Progenitor cell of endocrine pancreas (in vitro differentiated cells): ENCODE data around the gene PCBP3. TPM values are rescaled to one million over a fixed set of nuclear protein-coding genes. Genes with fewer than 3 reads are reported as not detected.

Source experiments
- DNase-seq: peaks from one replicate; pipeline ENCODE4 v3.0.0; 2021; ENCODE audit warnings: low spot score; ENCODE audit not compliant: unreplicated experiment
- H3K27ac Mint-ChIP-seq: 2 replicates; pipeline ENCODE4 v1.8.0; 2021; ENCODE audit warnings: mild to moderate bottlenecking, moderate library complexity, mixed read lengths
- H3K27me3 Mint-ChIP-seq: 2 replicates; pipeline ENCODE4 v1.8.0; 2021; ENCODE audit warnings: mixed read lengths
- H3K36me3 Mint-ChIP-seq: 2 replicates; pipeline ENCODE4 v1.8.0; 2022; ENCODE audit warnings: mixed read lengths; ENCODE audit not compliant: insufficient read depth
- H3K4me1 Mint-ChIP-seq: 2 replicates; pipeline ENCODE4 v1.8.0; 2021; ENCODE audit warnings: low read depth, mixed read lengths
- H3K4me3 Mint-ChIP-seq: 2 replicates; pipeline ENCODE4 v1.8.0; 2021; ENCODE audit warnings: low read depth, mild to moderate bottlenecking, moderate library complexity, mixed read lengths
- H3K9me3 Mint-ChIP-seq: 2 replicates; pipeline ENCODE4 v1.8.0; 2021; ENCODE audit warnings: low read depth, mixed read lengths
- CTCF ChIP-seq: fragments of 200-600 bp; sonication (generic); IDR thresholded peaks from one replicate; pipeline ENCODE4 v1.5.0; 2021; ENCODE audit warnings: antibody characterized with exemption, mild to moderate bottlenecking; ENCODE audit not compliant: unreplicated experiment
- total RNA-seq: library from RNA; stranded (reverse); gene quantifications from 2 replicates; pipeline ENCODE4 v1.2.1, GENCODE V29; 2021

PCBP3 gene
- total RNA-seq, 1 donor from 2014 or later: 3.7 TPM

DNA sequence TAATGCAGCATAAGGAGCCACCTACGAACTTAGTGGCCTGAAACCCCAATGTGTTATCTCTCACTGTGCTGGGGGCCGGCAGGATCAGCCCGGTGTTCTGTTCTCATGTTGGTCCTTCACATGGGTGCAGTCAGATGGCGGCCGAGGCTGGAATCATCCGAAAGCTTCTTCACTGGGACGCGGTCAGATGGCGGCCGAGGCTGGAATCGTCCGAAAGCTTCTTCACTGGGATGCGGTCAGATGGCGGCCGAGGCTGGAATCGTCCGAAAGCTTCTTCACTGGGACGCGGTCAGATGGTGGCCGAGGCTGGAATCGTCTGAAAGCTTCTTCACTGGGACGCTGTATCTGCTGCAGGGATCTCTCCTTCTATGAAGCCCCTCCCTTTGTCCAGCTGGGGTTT is 12.6 kb upstream of the PCBP3 start:
- Mint-ChIP-seq H3K4me1 (no peaks in the 10 kb centered on the region), H3K27ac (no peak overlapping the region), H3K9me3 (no peaks in the 10 kb centered on the region), H3K36me3 (no peaks in the 10 kb centered on the region), H3K27me3 (peaks cover 17% of the 10 kb centered on the region), H3K4me3 (no peak overlapping the region)
- no peak for TF ChIP-seq CTCF
- DNase-seq: no peak

GRCh38 chr21:45631540-45631939 is 12.0 kb upstream of the PCBP3 start:
- no peak for TF ChIP-seq CTCF
- Mint-ChIP-seq H3K36me3 (no peaks in the 10 kb centered on the region), H3K9me3 (no peaks in the 10 kb centered on the region), H3K27me3 (peaks cover 17% of the 10 kb centered on the region), H3K4me1 (no peaks in the 10 kb centered on the region), H3K4me3 (no peak overlapping the region), H3K27ac (no peak overlapping the region)
- DNase-seq: no peak

GRCh38 chr21:45632160-45632559 is 11.4 kb upstream of the PCBP3 start:
- no peaks in the 10 kb centered on the region for H3K9me3 Mint-ChIP-seq
- TF ChIP-seq CTCF: no peak
- no peak overlapping the region for H3K4me3 Mint-ChIP-seq
- no peaks in the 10 kb centered on the region for H3K36me3 Mint-ChIP-seq
- no peak overlapping the region for H3K27ac Mint-ChIP-seq
- H3K27me3 Mint-ChIP-seq: peaks cover 11% of the 10 kb centered on the region
- no peaks in the 10 kb centered on the region for H3K4me1 Mint-ChIP-seq
- DNase-seq: no peak

DNA sequence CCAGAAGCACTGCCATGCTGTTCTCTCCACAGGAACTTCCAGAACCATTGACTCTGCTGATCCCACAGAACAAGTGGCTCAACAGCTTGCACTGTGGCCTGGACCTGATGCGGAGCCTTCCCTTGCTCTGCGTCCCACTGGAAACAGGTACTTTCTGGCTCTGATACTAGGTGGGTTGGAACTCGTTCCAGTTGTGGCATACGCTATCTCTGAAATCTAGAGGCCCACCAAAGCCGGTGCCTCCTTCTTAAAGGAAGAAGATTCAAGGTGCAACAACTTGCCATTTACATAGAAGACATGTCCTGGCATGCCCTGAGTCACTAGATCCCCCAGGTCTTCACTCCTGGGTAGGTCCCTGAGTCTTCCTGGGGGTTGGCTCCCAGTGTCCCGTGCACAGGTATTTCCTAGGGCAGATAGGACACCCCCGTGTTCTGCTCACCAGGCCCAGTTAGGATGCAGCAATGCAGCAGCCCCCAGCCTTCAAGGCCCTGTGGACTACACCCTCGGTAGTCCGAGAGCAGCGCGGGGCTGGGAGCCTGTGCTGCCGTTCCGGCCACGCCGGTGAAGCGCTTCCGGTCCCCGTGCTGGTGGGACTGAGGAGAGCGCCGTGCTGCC is 10.8 kb upstream of the PCBP3 start:
- Mint-ChIP-seq H3K4me3 (no peak overlapping the region), H3K27me3 (peaks cover 10% of the 10 kb centered on the region), H3K27ac (no peak overlapping the region), H3K9me3 (no peaks in the 10 kb centered on the region), H3K4me1 (no peaks in the 10 kb centered on the region), H3K36me3 (no peaks in the 10 kb centered on the region)
- no peak for DNase-seq
- no peak for TF ChIP-seq CTCF

- no peak for TF ChIP-seq CTCF
- Mint-ChIP-seq H3K27ac (no peak overlapping the region), H3K9me3 (no peaks in the 10 kb centered on the region), H3K4me3 (no peak overlapping the region), H3K4me1 (no peaks in the 10 kb centered on the region), H3K36me3 (no peaks in the 10 kb centered on the region), H3K27me3 (peaks cover 20% of the 10 kb centered on the region)
- DNase-seq: no peak
These were observed 8.9 kb upstream of the PCBP3 start for GRCh38 chr21:45634511-45635183.
